Measurements from ENCODE around the gene TAL2. TPM values are rescaled to one million over a fixed set of nuclear protein-coding genes. Genes with fewer than 3 reads are reported as not detected.

Gene TAL2
- total and polyA plus RNA-seq, 9 of the 15 experiments (the other 6 are each of a cell fraction or from before 2014, with no cell fraction given) = 0.21 to 3.7 (median 1.1) TPM; not detected in 1

DNA sequence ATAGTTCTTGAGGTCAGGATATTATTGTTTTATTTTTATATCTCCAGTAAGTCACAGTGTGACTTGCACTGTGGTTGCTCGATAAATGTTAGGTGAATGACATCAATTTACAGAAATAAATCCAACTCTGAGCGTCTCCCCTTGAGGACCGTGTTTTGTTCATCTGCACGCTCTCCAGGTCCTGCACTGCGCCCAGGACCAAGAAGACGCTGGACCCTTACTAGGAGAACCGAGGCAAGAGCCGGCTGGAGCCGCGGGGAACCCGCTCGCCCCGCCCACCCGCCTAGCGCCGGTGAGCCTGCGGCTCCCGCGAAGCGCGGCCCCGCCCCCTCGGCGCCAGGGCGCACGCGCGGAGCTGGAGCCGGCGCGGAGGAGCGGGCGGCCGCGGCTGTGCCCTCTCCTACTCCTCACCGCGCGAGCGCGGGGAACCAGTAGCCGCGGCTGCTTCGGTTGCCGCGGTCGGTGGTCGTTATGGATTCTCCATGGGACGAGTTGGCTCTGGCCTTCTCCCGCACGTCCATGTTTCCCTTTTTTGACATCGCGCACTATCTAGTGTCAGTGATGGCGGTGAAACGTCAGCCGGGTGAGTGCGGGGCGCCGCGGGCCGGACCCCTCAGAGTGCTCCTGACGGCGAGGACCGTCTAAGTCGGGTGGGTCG, 32.1 kb downstream of the TAL2 start, which contains the start of gene TMEM38B (continued):
- TF ChIP-seq IRF1 (CRISPR knock-in tag; IDR thresholded peaks at IDR 0.05; ENCODE audit: borderline replicate concordance) (no peak), ZKSCAN3 (CRISPR knock-in tag; IDR thresholded peaks at IDR 0.05) (no peak), ZNF76 (CRISPR knock-in tag; IDR thresholded peaks at IDR 0.05; ENCODE audit: borderline replicate concordance) (no peak), FOS (IDR thresholded peaks at IDR 0.05; ENCODE audit: extremely low read depth, insufficient read length) (no peak), CHD1 (IDR thresholded peaks at IDR 0.05; ENCODE audit: low read length) (no peak), SRSF7 (optimal IDR thresholded peaks at IDR 0.05; ENCODE audit: low read depth, low read length) (no peak), NKRF (IDR thresholded peaks at IDR 0.05; ENCODE audit: borderline replicate concordance) (no peak), ZNF124 (CRISPR knock-in tag; IDR thresholded peaks at IDR 0.05) (no peak), ELF2 (CRISPR knock-in tag; IDR thresholded peaks at IDR 0.05) (no peak), ZNF583 (CRISPR knock-in tag; IDR thresholded peaks at IDR 0.05) (no peak), HDGF (IDR thresholded peaks at IDR 0.05) (no peak), RBM14 (IDR thresholded peaks at IDR 0.05; ENCODE audit: borderline replicate concordance, insufficient read depth, low read depth, low read length) (no peak), ZFX (CRISPR knock-in tag; IDR thresholded peaks at IDR 0.05) (no peak), ZNF445 (CRISPR knock-in tag; IDR thresholded peaks at IDR 0.05; ENCODE audit: low read depth) (no peak), YBX1 (IDR thresholded peaks at IDR 0.05) (no peak), E2F4 (CRISPR knock-in tag; IDR thresholded peaks at IDR 0.05; ENCODE audit: low read depth) (no peak), KDM5B (IDR thresholded peaks at IDR 0.05; ENCODE audit: insufficient replicate concordance, low read depth, low read length) (peak; percentile 75), NONO (IDR thresholded peaks at IDR 0.05; ENCODE audit: low read depth in 2 of 2, low read length in 1 of 2) (0 out of 4 replicates have a peak, but pooled peaks of 1 of the 2 experiments have one; percentile 20)
- TF ChIP-seq, protein P1, sequence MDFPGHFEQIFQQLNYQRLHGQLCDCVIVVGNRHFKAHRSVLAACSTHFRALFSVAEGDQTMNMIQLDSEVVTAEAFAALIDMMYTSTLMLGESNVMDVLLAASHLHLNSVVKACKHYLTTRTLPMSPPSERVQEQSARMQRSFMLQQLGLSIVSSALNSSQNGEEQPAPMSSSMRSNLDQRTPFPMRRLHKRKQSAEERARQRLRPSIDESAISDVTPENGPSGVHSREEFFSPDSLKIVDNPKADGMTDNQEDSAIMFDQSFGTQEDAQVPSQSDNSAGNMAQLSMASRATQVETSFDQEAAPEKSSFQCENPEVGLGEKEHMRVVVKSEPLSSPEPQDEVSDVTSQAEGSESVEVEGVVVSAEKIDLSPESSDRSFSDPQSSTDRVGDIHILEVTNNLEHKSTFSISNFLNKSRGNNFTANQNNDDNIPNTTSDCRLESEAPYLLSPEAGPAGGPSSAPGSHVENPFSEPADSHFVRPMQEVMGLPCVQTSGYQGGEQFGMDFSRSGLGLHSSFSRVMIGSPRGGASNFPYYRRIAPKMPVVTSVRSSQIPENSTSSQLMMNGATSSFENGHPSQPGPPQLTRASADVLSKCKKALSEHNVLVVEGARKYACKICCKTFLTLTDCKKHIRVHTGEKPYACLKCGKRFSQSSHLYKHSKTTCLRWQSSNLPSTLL (IDR thresholded peaks at IDR 0.05) = no peak
- TF ChIP-seq, protein P2, sequence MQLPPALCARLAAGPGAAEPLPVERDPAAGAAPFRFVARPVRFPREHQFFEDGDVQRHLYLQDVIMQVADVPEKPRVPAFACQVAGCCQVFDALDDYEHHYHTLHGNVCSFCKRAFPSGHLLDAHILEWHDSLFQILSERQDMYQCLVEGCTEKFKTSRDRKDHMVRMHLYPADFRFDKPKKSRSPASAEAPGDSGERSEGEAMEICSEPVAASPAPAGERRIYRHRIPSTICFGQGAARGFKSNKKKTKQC (CRISPR knock-in tag; IDR thresholded peaks at IDR 0.05) = no peak
- TF ChIP-seq, protein P3, sequence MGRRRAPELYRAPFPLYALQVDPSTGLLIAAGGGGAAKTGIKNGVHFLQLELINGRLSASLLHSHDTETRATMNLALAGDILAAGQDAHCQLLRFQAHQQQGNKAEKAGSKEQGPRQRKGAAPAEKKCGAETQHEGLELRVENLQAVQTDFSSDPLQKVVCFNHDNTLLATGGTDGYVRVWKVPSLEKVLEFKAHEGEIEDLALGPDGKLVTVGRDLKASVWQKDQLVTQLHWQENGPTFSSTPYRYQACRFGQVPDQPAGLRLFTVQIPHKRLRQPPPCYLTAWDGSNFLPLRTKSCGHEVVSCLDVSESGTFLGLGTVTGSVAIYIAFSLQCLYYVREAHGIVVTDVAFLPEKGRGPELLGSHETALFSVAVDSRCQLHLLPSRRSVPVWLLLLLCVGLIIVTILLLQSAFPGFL (CRISPR knock-in tag; IDR thresholded peaks at IDR 0.05) = no peak

Data from K562 (cell line).